COLO668 (cell line): ENCODE results near the gene LDB3.

ENCODE experiments used
- DNase-seq: peaks from one replicate; lab custom pipeline; 2025; ENCODE audit not compliant: unreplicated experiment; lab: John Stamatoyannopoulos, UW

Gene LDB3

DNA sequence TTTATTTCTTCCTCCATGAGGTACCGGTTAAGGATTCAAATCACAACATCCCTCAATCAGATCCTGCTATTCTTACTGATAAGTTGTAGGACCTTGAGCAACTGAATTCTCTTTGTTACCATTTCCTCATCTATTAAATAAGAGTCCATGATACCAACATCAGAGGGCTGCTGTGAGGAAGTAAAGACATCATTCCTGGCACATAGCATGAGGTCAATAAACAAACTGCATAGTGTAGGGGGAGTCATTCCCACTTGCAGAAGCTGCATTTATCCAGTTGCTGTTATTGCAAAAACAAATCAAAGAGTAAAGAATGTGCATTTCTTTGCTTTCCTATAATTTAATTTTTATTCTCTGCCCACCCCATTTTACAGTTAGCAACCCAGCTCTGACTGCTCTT lies 36.8 kb downstream of the LDB3 start:
- no peak for DNase-seq

DNA sequence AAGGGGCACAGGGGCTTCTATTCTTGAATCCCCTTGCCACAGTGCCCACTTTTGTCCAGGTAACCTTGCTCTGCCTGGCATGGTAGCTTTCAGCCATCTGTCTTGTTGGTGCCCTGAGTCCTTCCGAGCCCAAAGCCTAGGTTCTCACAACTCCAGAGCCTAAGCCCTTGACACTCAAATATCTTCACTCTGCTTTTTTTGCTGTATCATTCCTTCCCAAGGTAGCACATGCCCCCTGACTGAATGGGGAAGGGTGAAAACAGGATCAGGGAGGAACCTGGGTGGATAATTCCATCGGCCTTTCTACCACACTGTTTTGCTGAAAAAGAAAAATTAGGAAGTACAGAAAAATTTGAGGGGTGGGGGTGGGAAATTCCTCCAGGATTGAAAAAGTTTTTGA lies 37.6 kb downstream of the LDB3 start:
- DNase-seq: no peak

DNA sequence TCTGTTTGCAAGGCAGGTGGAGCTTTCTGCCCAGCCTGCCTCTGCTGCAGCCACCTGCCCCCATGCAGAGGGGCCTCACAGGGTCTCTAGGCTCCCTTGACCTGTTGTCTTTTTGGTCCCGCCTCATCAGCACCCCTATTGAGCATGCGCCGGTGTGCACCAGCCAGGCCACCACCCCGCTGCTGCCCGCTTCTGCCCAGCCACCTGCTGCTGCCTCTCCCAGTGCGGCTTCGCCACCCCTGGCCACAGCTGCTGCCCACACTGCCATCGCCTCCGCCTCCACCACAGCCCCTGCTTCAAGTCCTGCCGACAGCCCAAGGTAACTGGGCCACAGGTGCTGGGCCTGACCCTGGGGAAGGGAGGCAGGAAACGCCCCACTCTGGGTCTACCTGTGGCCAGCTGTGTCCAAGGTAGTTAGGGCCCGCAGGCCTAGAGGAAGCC lies 38.1 kb downstream of the LDB3 start:
- DNase-seq: no peak

DNA sequence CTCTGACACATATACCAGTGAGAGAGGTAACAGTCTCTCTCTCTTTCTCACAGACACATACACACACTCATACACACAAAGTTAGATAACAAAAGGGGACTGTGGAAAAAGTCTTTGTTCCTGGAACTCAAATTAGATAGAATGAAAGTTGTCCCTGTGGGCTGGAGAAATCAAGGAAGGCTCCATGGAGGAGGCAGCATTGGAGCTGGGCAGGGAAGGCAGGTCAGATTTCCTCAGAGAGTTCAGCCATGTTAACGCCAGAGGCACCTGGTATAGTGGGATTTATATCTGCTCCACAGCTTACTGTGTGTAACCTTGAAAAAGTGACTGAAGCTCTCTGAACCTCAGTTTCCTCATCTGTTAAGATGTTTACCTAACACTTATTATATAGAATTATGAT lies 38.7 kb downstream of the LDB3 start:
- no peak for DNase-seq

DNA sequence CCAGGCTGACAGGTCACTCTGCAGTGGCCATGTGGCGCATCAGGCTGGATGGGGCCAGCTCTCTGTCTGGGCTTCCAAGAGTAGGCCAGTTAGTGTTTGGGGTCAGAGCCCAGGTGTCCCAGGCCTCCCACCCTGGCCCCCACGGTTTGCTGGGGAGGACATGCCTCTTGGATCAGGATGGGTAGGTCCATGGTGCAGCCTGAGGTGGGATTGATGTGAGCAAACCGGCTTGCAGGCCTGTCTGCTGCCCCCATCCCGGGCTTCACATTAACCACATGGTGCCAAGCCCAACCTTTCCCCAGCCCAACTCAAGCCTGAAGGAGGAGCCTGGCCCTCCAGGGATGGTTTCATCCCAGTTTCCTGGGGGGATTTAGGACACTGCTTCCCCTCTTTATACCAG lies 39.2 kb downstream of the LDB3 start:
- no peak for DNase-seq

DNA sequence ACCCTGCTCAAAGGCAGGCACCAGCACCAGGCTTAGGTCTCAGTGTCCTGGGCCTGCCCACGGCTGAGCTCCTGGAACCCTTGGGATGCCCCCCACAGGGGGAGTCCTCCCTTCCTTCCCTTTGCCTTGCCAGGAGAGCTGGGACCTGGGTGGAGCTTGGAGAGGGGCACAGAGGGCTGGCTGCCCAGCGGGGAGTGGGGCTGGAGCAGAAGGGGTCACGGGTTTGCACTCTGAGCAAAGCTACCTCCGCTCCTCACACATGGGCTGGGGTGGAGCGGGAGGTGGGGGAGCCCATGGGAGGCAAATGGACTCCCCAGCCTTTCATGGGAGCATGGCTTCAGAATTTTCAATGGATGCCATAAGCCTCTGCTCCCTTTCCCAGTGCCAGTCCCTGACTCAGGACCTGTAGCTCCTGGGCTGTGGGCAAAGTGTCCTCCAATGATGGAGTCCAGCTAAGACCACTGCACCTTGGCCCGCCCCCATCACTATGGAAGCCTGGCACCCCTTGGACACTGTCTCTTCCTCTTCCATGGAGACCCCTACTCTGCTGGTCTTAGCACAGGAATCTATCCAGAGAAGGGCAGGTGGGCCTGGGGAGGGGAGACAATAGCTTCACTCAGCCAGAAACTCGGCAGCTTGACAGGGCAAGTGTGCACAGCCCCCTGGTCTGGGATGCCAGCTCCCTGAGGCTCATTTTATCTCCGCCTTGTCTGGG lies 39.9 kb downstream of the LDB3 start:
- no peak for DNase-seq

DNA sequence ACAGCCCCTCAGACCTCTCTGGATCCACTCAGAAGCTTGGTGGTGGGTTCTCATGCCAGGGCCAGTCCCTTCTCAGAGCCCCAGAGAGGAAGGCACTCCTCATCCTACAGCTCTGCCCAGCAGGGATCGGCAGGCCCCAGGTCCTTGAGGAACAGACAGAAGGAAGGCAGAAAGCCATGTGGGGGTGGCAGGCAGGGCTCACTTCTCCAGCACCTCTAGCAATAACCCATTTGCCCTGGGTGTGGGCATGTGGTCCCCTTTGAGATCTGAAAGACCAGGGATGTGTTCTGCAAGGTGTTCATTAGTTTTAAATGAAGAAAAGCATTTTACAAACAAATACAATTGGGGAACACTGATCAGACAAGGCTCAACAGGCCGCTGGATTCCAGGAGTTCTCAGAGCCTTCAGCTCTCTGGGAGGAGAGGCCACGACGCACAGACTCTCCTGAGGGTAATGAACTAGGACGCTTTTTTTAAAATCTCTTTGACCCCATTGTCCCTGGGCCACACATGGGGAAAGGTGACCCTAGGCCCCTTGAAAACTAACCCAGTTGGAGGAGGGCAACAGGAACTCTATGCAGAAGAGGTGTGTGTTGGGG lies 40.6 kb downstream of the LDB3 start:
- DNase-seq: no peak

- no peak for DNase-seq
Measured at GRCh38 chr10:86709396-86710185, 41.3 kb downstream of the LDB3 start.

DNA sequence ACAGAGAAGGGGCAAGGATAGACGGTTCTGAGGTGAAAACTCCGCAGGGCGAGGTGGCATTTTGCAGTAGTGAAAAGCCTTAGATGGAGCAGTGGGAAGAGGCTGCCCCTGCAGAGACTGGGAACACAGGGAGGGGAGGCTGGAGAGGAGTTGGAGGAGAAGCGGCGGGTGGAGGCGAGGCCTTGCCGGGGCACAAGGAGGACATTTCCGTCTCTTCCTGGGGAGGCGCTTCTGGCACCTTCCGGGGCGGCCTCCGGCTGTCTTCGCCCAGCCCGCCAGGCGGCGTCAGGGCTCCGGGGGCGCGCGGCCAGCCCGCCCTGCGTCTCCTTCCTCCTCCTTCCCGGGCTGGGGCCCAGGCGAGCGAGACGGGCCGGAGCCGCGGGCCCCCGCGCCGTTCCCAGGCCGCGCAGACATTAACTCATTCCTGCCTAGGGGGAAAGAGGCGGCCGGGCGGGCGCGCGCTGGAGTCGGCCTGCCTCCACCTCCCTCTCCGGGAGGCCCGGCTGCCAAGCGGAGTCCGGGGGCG lies 42.7 kb downstream of the LDB3 start:
- DNase-seq: no peak

DNA sequence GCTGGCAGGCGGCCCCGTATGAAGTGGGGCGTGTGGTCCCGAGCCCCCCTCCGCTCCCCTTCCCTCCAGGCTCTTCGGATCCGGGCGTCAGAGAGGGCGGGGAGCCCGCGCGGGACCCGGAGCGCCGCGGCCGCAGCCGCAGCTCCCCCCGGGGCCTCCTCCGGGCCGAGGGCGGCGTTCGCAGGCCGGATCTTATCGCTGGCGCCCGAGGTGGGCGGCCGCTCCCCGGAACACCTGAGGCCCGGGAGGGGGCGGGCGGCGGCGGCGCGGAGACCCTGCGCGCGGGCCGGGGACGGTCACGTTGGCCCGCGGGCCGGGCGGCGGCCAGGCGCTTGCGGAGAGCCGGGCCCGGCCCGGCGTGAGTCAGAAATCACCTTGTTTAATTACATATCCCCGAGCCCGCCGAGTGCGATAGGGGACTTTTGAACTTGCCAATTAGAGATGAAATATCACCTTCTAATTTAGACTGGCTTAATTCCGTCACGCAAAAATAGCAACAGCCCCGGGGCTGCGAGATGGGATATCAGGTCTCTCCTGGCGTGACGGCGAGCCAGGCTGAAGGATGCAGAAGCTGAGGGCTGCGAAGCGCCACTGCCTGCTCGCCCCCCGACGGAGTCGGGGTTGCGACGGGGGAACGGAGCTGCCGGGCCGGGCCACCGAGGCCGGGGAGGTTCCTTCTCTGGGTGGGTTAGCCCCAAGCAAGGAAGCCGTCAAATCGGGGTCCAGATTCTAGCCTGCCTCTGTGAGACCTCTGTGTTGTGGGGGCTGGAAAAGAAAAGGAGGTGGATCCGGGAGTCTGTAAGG lies 43.4 kb downstream of the LDB3 start:
- DNase-seq: no peak

DNA sequence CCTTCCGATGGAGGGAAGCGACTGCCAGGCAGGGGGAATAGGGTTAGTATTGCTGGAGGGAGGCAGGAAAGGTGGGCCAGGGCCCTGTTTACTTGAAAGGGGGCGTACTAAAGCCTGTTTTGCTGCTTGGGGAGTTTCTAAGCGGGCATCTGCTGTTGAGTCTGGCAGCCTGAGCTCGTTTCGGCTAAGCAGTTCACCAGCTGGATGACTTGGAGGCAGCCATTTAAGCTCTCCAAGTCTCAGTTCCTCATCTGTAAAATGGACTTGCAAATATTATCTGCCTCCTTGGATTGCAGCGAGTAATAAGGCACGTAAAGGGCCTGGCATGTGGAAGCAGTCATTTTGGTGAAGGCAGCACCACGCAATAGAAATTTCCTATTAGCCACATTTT lies 44.0 kb downstream of the LDB3 start:
- no peak for DNase-seq

DNA sequence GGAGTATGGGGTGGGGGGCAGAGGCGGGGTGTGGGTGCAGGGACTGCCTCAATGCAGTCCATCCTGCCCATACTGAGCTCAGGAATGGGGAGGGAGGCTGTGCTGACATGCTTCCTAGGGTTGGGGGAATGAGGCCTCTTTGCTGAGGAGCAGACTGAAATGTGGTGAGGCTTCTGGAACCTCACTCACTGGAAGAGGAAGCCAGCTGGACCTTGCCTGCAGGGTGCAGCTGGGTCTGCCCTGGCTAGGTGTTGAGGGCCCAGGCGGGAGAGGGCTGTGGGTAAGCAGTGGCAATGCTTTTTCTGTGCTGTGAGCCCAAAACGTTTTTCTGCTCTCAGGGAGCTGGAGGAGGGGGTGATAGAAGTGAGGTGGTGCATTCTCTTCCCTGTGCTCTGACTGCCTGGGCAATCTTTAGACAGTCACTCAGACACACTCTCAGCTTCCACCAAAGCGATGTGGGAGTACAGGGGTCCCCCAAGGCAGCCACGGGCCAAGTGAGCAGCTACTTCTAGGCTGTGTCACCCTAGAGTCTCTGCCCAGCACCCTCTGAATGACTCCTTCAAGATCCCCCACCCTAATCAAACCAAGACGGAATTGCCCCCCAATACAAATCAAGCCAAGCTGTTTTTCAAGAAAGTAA lies 47.0 kb downstream of the LDB3 start:
- no peak for DNase-seq

DNA sequence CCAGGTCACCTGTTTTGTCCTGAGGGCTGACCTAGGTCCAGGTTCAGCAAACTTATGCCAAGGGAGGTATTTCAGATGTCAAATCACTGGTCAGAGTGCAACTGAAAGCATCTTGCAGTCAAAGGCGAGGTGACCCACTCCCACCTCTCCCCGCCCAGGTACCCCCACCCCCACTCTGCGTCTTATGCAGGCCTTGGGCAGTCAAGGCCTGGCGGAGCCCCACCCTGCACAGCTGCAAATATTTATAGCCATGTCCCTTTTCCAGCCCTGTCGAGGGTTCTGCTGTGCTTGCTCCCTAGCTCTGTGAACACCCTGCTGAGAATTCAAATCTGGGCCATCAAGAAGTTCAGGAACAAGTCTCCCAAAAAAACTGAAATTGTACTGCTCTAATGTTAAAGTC lies 47.5 kb downstream of the LDB3 start:
- DNase-seq: no peak

- no peak for DNase-seq
Measured at GRCh38 chr10:86716466-86716865, 48.2 kb downstream of the LDB3 start.

DNA sequence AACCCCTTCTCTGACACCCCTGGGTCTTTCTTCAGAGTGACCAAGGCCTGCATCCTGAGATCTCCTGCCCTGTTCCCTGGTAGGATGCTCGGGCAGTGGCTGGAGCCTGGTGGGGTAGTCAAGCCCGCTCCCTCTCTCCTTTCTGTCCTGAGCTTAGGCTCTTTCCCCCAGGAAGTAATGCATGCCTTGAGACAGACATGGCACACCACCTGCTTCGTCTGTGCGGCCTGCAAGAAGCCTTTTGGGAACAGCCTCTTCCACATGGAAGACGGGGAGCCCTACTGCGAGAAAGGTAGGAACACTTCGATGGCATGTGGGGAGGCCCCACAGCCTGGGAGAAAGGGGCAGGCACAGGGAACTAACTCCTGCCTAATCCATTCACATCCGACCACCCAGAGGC lies 50.2 kb downstream of the LDB3 start:
- no peak for DNase-seq

DNA sequence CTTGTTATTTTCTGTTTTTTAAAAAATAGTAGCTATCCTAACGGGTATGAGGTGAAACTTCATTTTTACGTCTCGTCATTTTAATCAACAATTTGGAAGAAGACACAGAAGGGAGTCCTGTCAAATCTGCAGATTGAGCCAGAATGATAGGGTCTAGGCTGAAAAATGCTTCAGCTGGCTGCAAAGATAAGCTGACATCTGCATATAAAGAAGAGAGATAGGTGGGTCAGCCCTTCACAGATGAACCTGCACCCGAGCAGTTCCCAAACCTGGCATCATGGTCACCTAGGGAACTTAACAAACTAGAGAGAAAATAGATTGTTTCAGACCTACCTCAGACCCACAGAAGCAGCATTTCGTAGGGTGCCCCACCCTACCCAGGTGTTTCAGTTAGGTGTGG lies 52.9 kb downstream of the LDB3 start:
- DNase-seq: no peak

GRCh38 chr10:86723009-86723408 lies 54.7 kb downstream of the LDB3 start:
- no peak for DNase-seq

- DNase-seq: no peak
Measured at GRCh38 chr10:86724445-86724844, 56.1 kb downstream of the LDB3 start.

DNA sequence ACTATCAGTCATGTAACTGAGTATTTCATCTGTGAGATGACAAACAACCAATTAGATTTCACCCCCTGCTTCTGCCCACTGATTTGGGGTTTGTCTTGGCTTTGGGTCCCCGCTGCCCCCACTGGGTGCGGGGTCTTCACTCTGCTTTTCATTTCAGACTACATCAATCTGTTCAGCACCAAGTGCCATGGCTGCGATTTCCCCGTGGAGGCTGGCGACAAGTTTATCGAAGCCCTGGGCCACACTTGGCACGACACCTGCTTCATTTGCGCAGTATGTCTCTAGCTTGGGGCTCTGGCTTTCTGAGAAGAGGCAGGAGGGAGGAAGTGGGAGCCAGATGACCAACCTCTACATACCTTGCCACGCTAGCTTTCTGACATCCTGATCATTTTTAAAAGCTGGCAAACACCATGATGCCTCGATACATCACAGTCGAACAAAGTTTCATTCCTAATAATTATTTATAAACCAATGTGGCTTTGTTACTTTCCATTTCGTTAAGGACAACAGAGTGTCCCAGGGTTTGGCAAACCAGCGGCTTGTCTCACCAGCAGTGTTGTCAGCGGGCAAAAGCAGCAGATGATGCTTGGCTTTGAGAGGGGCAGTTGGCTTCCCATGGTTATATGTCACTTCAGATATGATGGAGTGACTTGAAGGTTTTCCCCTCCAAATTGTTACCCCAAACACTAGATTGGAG lies 57.8 kb downstream of the LDB3 start:
- DNase-seq: no peak

- no peak for DNase-seq
Measured at GRCh38 chr10:86726677-86726999, 58.3 kb downstream of the LDB3 start.
